Upper lobe of left lung (tissue), 6 donors: ENCODE results near the gene ANO6. TPM values are rescaled to one million over a fixed set of nuclear protein-coding genes. Genes with fewer than 3 reads are reported as not detected.

Experiments
- ATAC-seq, 2 donors: fragments of 200-7000 bp; cut with Tn5 transposase; one replicate each; pipeline ENCODE4 v1.9.1; 2022; ENCODE audit warnings: mild to moderate bottlenecking in 2 of 2, moderate library complexity in 2 of 2; ENCODE audit not compliant: low FRiP score in 2 of 2
- DNase-seq, 2 donors: peaks; one replicate each; pipeline ENCODE4 v3.0.0-alpha.2; 2019 to 2020
- H3K27ac ChIP-seq, 4 donors: fragments of 200-600 bp; sonication (generic); one replicate each; pipeline ENCODE4 v1.5.1; 2016 to 2019
- H3K27me3 ChIP-seq, 4 donors: fragments of 200-600 bp; sonication (generic); one replicate each; pipeline ENCODE4 v1.5.1; 2017 to 2019
- H3K36me3 ChIP-seq, 4 donors: fragments of 200-600 bp; sonication (generic); one replicate each; pipeline ENCODE4 v1.5.1; 2016 to 2019
- H3K4me1 ChIP-seq, 4 donors: fragments of 200-600 bp; sonication (generic); one replicate each; pipeline ENCODE4 v1.5.1; 2018 to 2019
- H3K4me3 ChIP-seq, 4 donors: fragments of 200-600 bp; sonication (generic); one replicate each; pipeline ENCODE4 v1.5.1; 2017 to 2019; ENCODE audit warnings: mild to moderate bottlenecking in 2 of 4, moderate library complexity in 1 of 4
- H3K9me3 ChIP-seq, 4 donors: fragments of 200-600 bp; sonication (generic); one replicate each; pipeline ENCODE4 v1.5.1; 2018 to 2019
- CTCF ChIP-seq, 6 experiments: fragments of 450-650 bp in 4 of 6; fragments of 200-600 bp in 2 of 6; sonication (generic) in 2 of 6; IDR thresholded peaks; one replicate each; pipeline ENCODE4 v1.5.1; 2016 to 2019; ENCODE audit warnings: antibody characterized with exemption in 6 of 6
- EP300 ChIP-seq, 4 donors: sonication (generic); formaldehyde crosslinking; IDR thresholded peaks; one replicate each; pipeline ENCODE4 v1.5.1; 2017; ENCODE audit warnings: antibody characterized with exemption in 4 of 4, control low read depth in 2 of 4
- POLR2A ChIP-seq, 4 donors: fragments of 450-650 bp; IDR thresholded peaks; one replicate each; pipeline ENCODE4 v1.5.1; 2016 to 2017; ENCODE audit warnings: antibody characterized with exemption in 4 of 4, mild to moderate bottlenecking in 2 of 4
- POLR2AphosphoS5 ChIP-seq, 2 donors: sonication (generic); formaldehyde crosslinking; IDR thresholded peaks; one replicate each; pipeline ENCODE4 v1.5.1; 2017; ENCODE audit warnings: antibody characterized with exemption in 2 of 2
- WGBS, 2 donors: methylation state at CpG; one replicate each; pipeline ENCODE4 v1.1.5; 2017 to 2018; 5-methylcytosine and 5-hydroxymethylcytosine counted together
- total RNA-seq, 6 donors: library from RNA; depleted of rRNA in 4 of 6; stranded (reverse); fragments of >200 nt in 4 of 6; gene quantifications; one replicate each; pipeline versions ENCODE4 v1.1.0 to v1.2.1, GENCODE V29; 2016 to 2021
- donor health status: DM: no; HTN: no; CAD: no; lungs with moderate emphysema.
- donor health status: DM: no; HTN: yes; CAD: no; lungs with severe emphysema.

Gene ANO6
- total RNA-seq, 6 donors from 2014 or later: 26.2 to 83.7 (median 57.9) TPM

GRCh38 chr12:45421736-45422135, 205.8 kb downstream of the ANO6 start:
- no peak for ATAC-seq
- no peak for TF ChIP-seq EP300 (IDR thresholded peaks at IDR 0.05)
- Histone ChIP-seq H3K4me1 (no peaks in the 10 kb centered on the region), H3K4me3 (no peak overlapping the region), H3K27ac (no peak overlapping the region), H3K36me3 (peaks cover 0 to 78% (median 21%) of the 10 kb centered on the region in 4 donors), H3K27me3 (no peaks in the 10 kb centered on the region), H3K9me3 (no peaks in the 10 kb centered on the region)
- WGBS, 2 donors: 92 to 100% methylated on average over 1 of the region's 1 CpG
- no peak for DNase-seq

GRCh38 chr12:45423931-45424330, 208.0 kb downstream of the ANO6 start:
- no peak for TF ChIP-seq EP300 (IDR thresholded peaks at IDR 0.05)
- TF ChIP-seq POLR2AphosphoS5 (IDR thresholded peaks at IDR 0.05): no peak
- no peak for TF ChIP-seq CTCF (IDR thresholded peaks at IDR 0.05)
- no peak for TF ChIP-seq POLR2A (IDR thresholded peaks at IDR 0.05)
- Histone ChIP-seq H3K9me3 (no peaks in the 10 kb centered on the region), H3K27me3 (no peaks in the 10 kb centered on the region), H3K36me3 (peaks cover 0 to 80% (median 19%) of the 10 kb centered on the region in 4 donors), H3K4me3 (no peak overlapping the region), H3K27ac (no peak overlapping the region), H3K4me1 (no peaks in the 10 kb centered on the region)
- ATAC-seq (no peak), DNase-seq (no peak)
- WGBS, 2 donors: 95 to 100% methylated on average over 1 of the region's 1 CpG

GRCh38 chr12:45425426-45425825, 209.5 kb downstream of the ANO6 start:
- no peak for ATAC-seq
- H3K4me1 ChIP-seq: no peaks in the 10 kb centered on the region
- H3K27me3 ChIP-seq: no peaks in the 10 kb centered on the region
- WGBS, 2 donors: 96 to 98% methylated on average over 4 of the region's 4 CpGs
- no peak overlapping the region for H3K27ac ChIP-seq
- peaks cover 0 to 95% (median 19%) of the 10 kb centered on the region in 4 donors for H3K36me3 ChIP-seq
- DNase-seq: no peak
- H3K4me3 ChIP-seq: no peak overlapping the region
- TF ChIP-seq EP300 (IDR thresholded peaks at IDR 0.05): no peak
- TF ChIP-seq POLR2AphosphoS5 (IDR thresholded peaks at IDR 0.05): no peak
- no peak for TF ChIP-seq CTCF (IDR thresholded peaks at IDR 0.05)
- no peak for TF ChIP-seq POLR2A (IDR thresholded peaks at IDR 0.05)
- no peaks in the 10 kb centered on the region for H3K9me3 ChIP-seq

- Histone ChIP-seq H3K9me3 (no peaks in the 10 kb centered on the region), H3K27ac (no peak overlapping the region), H3K27me3 (no peaks in the 10 kb centered on the region), H3K4me1 (no peaks in the 10 kb centered on the region), H3K36me3 (peaks cover 0 to 97% (median 16%) of the 10 kb centered on the region in 4 donors), H3K4me3 (no peak overlapping the region)
- no peak for ATAC-seq
- 88 to 89% methylated on average over 4 of the region's 4 CpGs for WGBS, 2 donors
- TF ChIP-seq POLR2AphosphoS5 (IDR thresholded peaks at IDR 0.05) (no peak), POLR2A (IDR thresholded peaks at IDR 0.05) (no peak), CTCF (IDR thresholded peaks at IDR 0.05) (no peak), EP300 (IDR thresholded peaks at IDR 0.05) (no peak)
- no peak for DNase-seq
Observed at GRCh38 chr12:45426294-45426693, 210.4 kb downstream of the ANO6 start.

GRCh38 chr12:45427042-45427441, 211.1 kb downstream of the ANO6 start:
- WGBS, 2 donors: 97 to 100% methylated on average over 4 of the region's 4 CpGs
- DNase-seq (no peak), ATAC-seq (no peak)
- Histone ChIP-seq H3K36me3 (peaks cover 0 to 93% (median 16%) of the 10 kb centered on the region in 4 donors), H3K27me3 (no peaks in the 10 kb centered on the region), H3K4me3 (no peak overlapping the region), H3K27ac (no peak overlapping the region), H3K4me1 (no peaks in the 10 kb centered on the region), H3K9me3 (no peaks in the 10 kb centered on the region)
- TF ChIP-seq CTCF (IDR thresholded peaks at IDR 0.05): no peak
- no peak for TF ChIP-seq EP300 (IDR thresholded peaks at IDR 0.05)
- no peak for TF ChIP-seq POLR2AphosphoS5 (IDR thresholded peaks at IDR 0.05)
- TF ChIP-seq POLR2A (IDR thresholded peaks at IDR 0.05): no peak
